GM12874 (cell line): Measurements from ENCODE around the gene RPTOR.
A peak's percentile ranks its signal among the peaks of the same experiment; 100 is the strongest.

Experiments
- CTCF ChIP-seq: IDR thresholded peaks from 2 replicates; pipeline ENCODE4 v1.5.1; 2011; ENCODE audit warnings: low read depth, mild to moderate bottlenecking, control low read depth, low read length, moderate library complexity; ENCODE audit not compliant: insufficient read depth

Gene RPTOR

GRCh38 chr17:80898716-80899115 is 354.1 kb downstream of the RPTOR start:
- TF ChIP-seq CTCF: no peak

GRCh38 chr17:80899402-80900268 is 355.0 kb downstream of the RPTOR start:
- peak; percentile 70 for TF ChIP-seq CTCF

- TF ChIP-seq CTCF: no peak
Observed at GRCh38 chr17:80901319-80901718, 356.7 kb downstream of the RPTOR start.

GRCh38 chr17:80902197-80902962 is 357.7 kb downstream of the RPTOR start:
- no peak for TF ChIP-seq CTCF

- TF ChIP-seq CTCF: no peak
Observed at GRCh38 chr17:80902963-80903611, 358.4 kb downstream of the RPTOR start.

GRCh38 chr17:80904036-80904753 is 359.6 kb downstream of the RPTOR start:
- TF ChIP-seq CTCF: no peak

- no peak for TF ChIP-seq CTCF
Observed at GRCh38 chr17:80905586-80906230, 361.1 kb downstream of the RPTOR start.
